GM23248 (cell line): ENCODE results near the gene GPLD1. TPM values are rescaled to one million over a fixed set of nuclear protein-coding genes. Genes with fewer than 3 reads are reported as not detected.

Source experiments
- DNase-seq: peaks from one replicate; pipeline ENCODE4 v3.0.0-alpha.2; 2015
- H2AFZ ChIP-seq: fragments of 200-600 bp; sonication (generic); 2 replicates; pipeline ENCODE4 v1.6.1; 2016; ENCODE audit warnings: antibody characterized with exemption
- H3F3A ChIP-seq: fragments of 200-600 bp; sonication (generic); 2 replicates; pipeline ENCODE4 v1.6.1; 2016; ENCODE audit warnings: mild to moderate bottlenecking, antibody characterized with exemption, mixed run types; ENCODE audit not compliant: insufficient read depth
- H3K27ac ChIP-seq: fragments of 200-600 bp; sonication (generic); 2 replicates; pipeline ENCODE4 v1.5.1; 2016; ENCODE audit warnings: mild to moderate bottlenecking
- H3K27me3 ChIP-seq: fragments of 200-600 bp; sonication (generic); replicated peaks from 2 replicates; pipeline ENCODE4 v1.6.1; 2016; ENCODE audit warnings: mild to moderate bottlenecking; ENCODE audit not compliant: insufficient read depth
- H3K36me3 ChIP-seq: fragments of 200-600 bp; sonication (generic); 2 replicates; pipeline ENCODE4 v1.6.1; 2016; ENCODE audit warnings: low read depth, mild to moderate bottlenecking
- H3K4me1 ChIP-seq: fragments of 200-600 bp; sonication (generic); 2 replicates; pipeline ENCODE4 v1.6.1; 2016; ENCODE audit warnings: mild to moderate bottlenecking; ENCODE audit not compliant: insufficient read depth
- H3K4me2 ChIP-seq: fragments of 200-600 bp; sonication (generic); one replicate; pipeline ENCODE4 v1.6.1; 2016; ENCODE audit warnings: mild to moderate bottlenecking; ENCODE audit not compliant: unreplicated experiment
- H3K4me3 ChIP-seq: fragments of 200-600 bp; sonication (generic); 2 replicates; pipeline ENCODE4 v1.5.1; 2016; ENCODE audit warnings: mild to moderate bottlenecking
- H3K79me2 ChIP-seq: fragments of 200-600 bp; sonication (generic); 2 replicates; pipeline ENCODE4 v1.6.1; 2016; ENCODE audit warnings: mild to moderate bottlenecking; ENCODE audit not compliant: insufficient read depth
- H3K9ac ChIP-seq: fragments of 200-600 bp; sonication (generic); 2 replicates; pipeline ENCODE4 v1.6.1; 2016; ENCODE audit warnings: mild to moderate bottlenecking
- H3K9me2 ChIP-seq: fragments of 200-600 bp; sonication (generic); 2 replicates; pipeline ENCODE4 v1.6.1; 2016; ENCODE audit warnings: mixed run types, mild to moderate bottlenecking, moderate library complexity; ENCODE audit not compliant: insufficient read depth
- H3K9me3 ChIP-seq: fragments of 200-600 bp; sonication (generic); one replicate; pipeline ENCODE4 v1.6.1; 2017; ENCODE audit warnings: low read depth
- H4K20me1 ChIP-seq: fragments of 200-600 bp; sonication (generic); 2 replicates; pipeline ENCODE4 v1.6.0; 2016; ENCODE audit not compliant: insufficient read depth
- EZH2 ChIP-seq: fragments of 200-600 bp; sonication (generic); IDR thresholded peaks from 2 replicates; pipeline ENCODE4 v1.6.1; 2018; ENCODE audit warnings: antibody characterized with exemption, mild to moderate bottlenecking; ENCODE audit not compliant: insufficient read depth, poor library complexity, severe bottlenecking
- EZH2phosphoT487 ChIP-seq: fragments of 200-600 bp; sonication (generic); IDR thresholded peaks from 2 replicates; pipeline ENCODE4 v1.6.1; 2018; ENCODE audit warnings: antibody characterized with exemption, moderate library complexity, mild to moderate bottlenecking, low read depth; ENCODE audit not compliant: insufficient read depth
- WGBS, 2 experiments: methylation state at CpG; one replicate each; pipeline ENCODE4 v1.1.6; 2015 to 2017; ENCODE audit warnings: low lambda C conversion rate in 2 of 2, low coverage in 1 of 2; ENCODE audit errors: missing lambda C conversion rate in 2 of 2; 5-methylcytosine and 5-hydroxymethylcytosine counted together
- in situ Hi-C: fragments of 300-500 bp; cut with MboI; formaldehyde crosslinking; loops from 2 replicates; pipeline ENCODE4 v1.15.0; 2020
- polyA plus RNA-seq: library from polyadenylated mRNA; unstranded; fragments of >200 nt; fragmentation: Nextera tagmentation; extraction: Ambion mirVana; gene quantifications from 2 replicates; pipeline ENCODE4 v1.2.1, GENCODE V29; 2016
- total RNA-seq: library from RNA; depleted of rRNA; stranded (reverse); fragments of >200 nt; shearing (Covaris generic); gene quantifications from 2 replicates; pipeline ENCODE4 v1.2.3, GENCODE V29; 2014

Gene GPLD1
- total and polyA plus RNA-seq, 2 experiments from 2014 or later, result 0.09 to 0.97 TPM

- Histone ChIP-seq H3F3A (no peaks in the 10 kb centered on the region), H3K9ac (no peak overlapping the region), H3K4me3 (no peak overlapping the region), H3K9me3 (no peaks in the 10 kb centered on the region), H2AFZ (no peak overlapping the region), H3K4me2 (no peak overlapping the region), H3K79me2 (no peaks in the 10 kb centered on the region), H3K27ac (no peak overlapping the region), H3K4me1 (no peaks in the 10 kb centered on the region), H4K20me1 (no peaks in the 10 kb centered on the region), H3K36me3 (no peaks in the 10 kb centered on the region), H3K9me2 (no peaks in the 10 kb centered on the region), H3K27me3 (no peaks in the 10 kb centered on the region)
- WGBS, 2 experiments, result 81 to 86% methylated on average over 3 of the region's 3 CpGs
- no peak for DNase-seq
- in situ Hi-C loops, result no loop called here
- TF ChIP-seq EZH2, result no peak
- no peak for TF ChIP-seq EZH2phosphoT487
These were observed 45.8 kb upstream of the GPLD1 start for GRCh38 chr6:24535210-24535609.

- H3K9ac ChIP-seq, result no peak overlapping the region
- H3K4me2 ChIP-seq, result no peak overlapping the region
- no peaks in the 10 kb centered on the region for H3K79me2 ChIP-seq
- in situ Hi-C loops, result no loop called here
- H3K27ac ChIP-seq, result no peak overlapping the region
- no peaks in the 10 kb centered on the region for H3K27me3 ChIP-seq
- no peaks in the 10 kb centered on the region for H4K20me1 ChIP-seq
- no peaks in the 10 kb centered on the region for H3K4me1 ChIP-seq
- no peaks in the 10 kb centered on the region for H3F3A ChIP-seq
- H3K9me2 ChIP-seq, result no peaks in the 10 kb centered on the region
- no peak overlapping the region for H2AFZ ChIP-seq
- no peaks in the 10 kb centered on the region for H3K9me3 ChIP-seq
- 60 to 82% methylated on average over 5 of the region's 5 CpGs for WGBS, 2 experiments
- H3K36me3 ChIP-seq, result no peaks in the 10 kb centered on the region
- DNase-seq, result no peak
- TF ChIP-seq EZH2phosphoT487 (no peak), EZH2 (no peak)
- no peak overlapping the region for H3K4me3 ChIP-seq
These were observed 45.0 kb upstream of the GPLD1 start for GRCh38 chr6:24534329-24534728.

DNA sequence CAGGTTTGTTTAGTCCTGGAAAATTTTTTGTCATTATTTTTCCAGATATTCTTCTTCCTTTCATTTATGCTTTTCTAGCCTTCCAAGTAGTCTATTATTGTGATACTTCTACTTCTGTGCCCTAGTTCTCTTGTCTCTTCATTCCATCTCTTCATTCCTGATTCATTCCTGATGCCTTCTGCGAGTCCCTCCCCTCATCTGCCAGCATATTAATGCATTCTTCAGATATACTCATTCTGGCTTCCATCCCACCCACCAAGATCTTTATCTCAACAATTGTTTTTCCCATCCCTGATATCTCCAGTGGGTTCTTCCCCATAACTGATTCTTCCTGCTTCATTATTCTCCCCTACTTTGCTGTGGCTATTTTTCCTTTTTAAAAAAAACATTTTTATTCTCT, 40.6 kb upstream of the GPLD1 start:
- H3K27me3 ChIP-seq, result no peaks in the 10 kb centered on the region
- no peak overlapping the region for H3K9ac ChIP-seq
- in situ Hi-C loops, result no loop called here
- 65 to 74% methylated on average over 1 of the region's 1 CpG for WGBS, 2 experiments
- H3K9me3 ChIP-seq, result no peaks in the 10 kb centered on the region
- H4K20me1 ChIP-seq, result no peaks in the 10 kb centered on the region
- H3K36me3 ChIP-seq, result no peaks in the 10 kb centered on the region
- no peaks in the 10 kb centered on the region for H3K79me2 ChIP-seq
- no peaks in the 10 kb centered on the region for H3K9me2 ChIP-seq
- H3F3A ChIP-seq, result no peaks in the 10 kb centered on the region
- H2AFZ ChIP-seq, result no peak overlapping the region
- no peak overlapping the region for H3K4me2 ChIP-seq
- no peak overlapping the region for H3K27ac ChIP-seq
- H3K4me1 ChIP-seq, result no peaks in the 10 kb centered on the region
- H3K4me3 ChIP-seq, result no peak overlapping the region
- peak; percentile 4 for DNase-seq
- no peak for TF ChIP-seq EZH2
- no peak for TF ChIP-seq EZH2phosphoT487

DNA sequence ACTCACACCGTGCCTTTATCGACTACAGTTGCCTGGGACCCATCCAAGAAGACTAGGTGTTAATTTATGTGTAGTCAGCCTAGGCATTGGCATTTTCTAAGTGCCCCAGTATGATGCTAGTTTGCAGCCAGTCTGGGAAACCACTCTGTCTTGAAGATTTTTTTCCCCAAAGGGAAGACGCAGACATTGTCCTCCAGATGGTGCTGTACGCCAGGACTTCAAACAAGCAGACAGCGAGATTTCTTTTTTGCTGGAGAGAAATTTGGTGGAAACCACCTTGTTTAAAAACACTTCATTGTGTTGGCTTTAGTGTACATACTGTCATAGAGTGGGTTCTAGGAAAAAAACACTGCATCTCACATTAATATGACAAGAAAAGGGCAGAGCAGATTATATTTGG, 35.4 kb upstream of the GPLD1 start:
- 38 to 47% methylated on average over 5 of the region's 5 CpGs for WGBS, 2 experiments
- in situ Hi-C loops, result no loop called here

DNA sequence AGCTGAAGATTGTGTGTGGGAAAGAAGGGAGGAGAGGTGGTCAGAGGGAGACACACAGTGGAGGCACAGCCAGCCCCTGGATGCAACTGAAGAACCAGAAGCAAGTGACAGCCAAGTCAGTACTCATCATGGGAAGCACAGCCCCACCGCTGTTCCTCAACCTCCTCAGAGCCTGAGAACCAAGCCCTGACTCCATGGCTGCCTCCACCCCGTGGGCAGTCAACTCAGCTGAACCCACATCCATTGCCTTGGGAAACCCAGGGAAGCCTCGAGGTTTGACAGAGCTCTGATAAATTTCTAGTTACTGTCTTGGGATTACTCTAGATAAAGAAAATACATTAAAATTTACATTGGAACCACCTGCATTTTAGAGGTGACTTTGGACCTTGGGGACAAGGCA, 35.0 kb upstream of the GPLD1 start:
- in situ Hi-C loops, result no loop called here

More for the DNA sequence above, 35.4 kb upstream of the GPLD1 start:
- Histone ChIP-seq H3K4me1 (no peaks in the 10 kb centered on the region), H3K36me3 (no peaks in the 10 kb centered on the region), H3K9me3 (no peaks in the 10 kb centered on the region), H3K4me3 (no peak overlapping the region), H3K9me2 (no peaks in the 10 kb centered on the region), H3K4me2 (no peak overlapping the region), H3K27ac (no peak overlapping the region), H3K79me2 (no peaks in the 10 kb centered on the region), H4K20me1 (no peaks in the 10 kb centered on the region), H3K27me3 (no peaks in the 10 kb centered on the region), H3F3A (no peaks in the 10 kb centered on the region), H2AFZ (no peak overlapping the region), H3K9ac (no peak overlapping the region)
- DNase-seq, result peak; percentile 60
- TF ChIP-seq EZH2 (no peak), EZH2phosphoT487 (no peak)

More for the DNA sequence above, 35.0 kb upstream of the GPLD1 start:
- Histone ChIP-seq H3K27me3 (no peaks in the 10 kb centered on the region), H4K20me1 (no peaks in the 10 kb centered on the region), H3K36me3 (no peaks in the 10 kb centered on the region), H3K27ac (no peak overlapping the region), H3K79me2 (no peaks in the 10 kb centered on the region), H3K9me3 (no peaks in the 10 kb centered on the region), H3F3A (no peaks in the 10 kb centered on the region), H3K4me1 (no peaks in the 10 kb centered on the region), H2AFZ (no peak overlapping the region), H3K9ac (no peak overlapping the region), H3K9me2 (no peaks in the 10 kb centered on the region), H3K4me3 (no peak overlapping the region), H3K4me2 (no peak overlapping the region)
- DNase-seq, result no peak
- WGBS, 2 experiments, result 51 to 71% methylated on average over 3 of the region's 3 CpGs
- TF ChIP-seq EZH2 (no peak), EZH2phosphoT487 (no peak)
